Activated T-cell treated with anti-CD3 and anti-CD28 coated beads for 4 hours (primary cell): Measurements from ENCODE around the gene FMNL2.
"Not testable (repeated sequence)": the region's sequence is repeated elsewhere in the genome, so short reads cannot be mapped to it uniquely, and the experiment has no call there.

Source experiments
- DNase-seq: peaks from one replicate; pipeline ENCODE4 v3.0.0-alpha.2; 2020

The FMNL2 gene

DNA sequence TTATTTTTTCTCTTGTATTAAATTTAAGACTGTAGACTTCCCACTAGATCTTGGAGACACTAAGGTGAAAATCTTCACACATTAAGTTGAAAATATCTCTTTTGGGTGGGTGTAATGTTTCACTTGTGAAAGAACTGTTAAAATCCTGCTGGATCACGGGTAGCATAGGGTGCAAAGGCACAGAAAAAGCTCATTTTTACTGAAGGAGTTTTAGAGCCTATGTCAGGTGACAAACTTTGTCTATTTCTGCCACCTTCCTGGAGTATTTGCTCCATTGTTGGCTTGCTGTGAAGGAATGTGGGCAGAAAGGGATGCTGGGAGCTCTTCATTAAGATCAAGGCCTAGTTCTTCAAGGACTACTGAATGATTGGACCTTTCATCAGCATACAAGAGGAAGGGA lies 119.4 kb downstream of the FMNL2 start:
- no peak for DNase-seq

DNA sequence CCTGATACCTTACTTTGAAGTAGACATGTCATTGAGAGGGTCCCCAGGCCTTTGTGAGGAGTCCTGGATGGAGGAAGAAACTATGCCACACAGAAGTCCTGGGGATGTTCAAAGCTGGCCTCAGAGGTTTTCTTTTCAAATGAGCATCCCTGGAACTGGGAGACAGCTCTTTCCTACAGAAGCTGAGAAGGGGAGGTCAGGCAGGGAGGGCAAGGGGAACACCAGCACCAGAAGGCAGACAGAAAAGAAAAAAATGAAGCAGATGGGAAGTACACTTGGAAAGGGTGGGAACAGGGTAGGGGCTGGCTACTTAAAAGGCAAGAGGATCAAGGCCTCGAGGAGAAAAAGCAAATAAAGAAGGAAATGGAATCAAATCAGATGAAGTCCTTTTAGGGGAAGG lies 120.0 kb downstream of the FMNL2 start:
- DNase-seq, result no peak

DNA sequence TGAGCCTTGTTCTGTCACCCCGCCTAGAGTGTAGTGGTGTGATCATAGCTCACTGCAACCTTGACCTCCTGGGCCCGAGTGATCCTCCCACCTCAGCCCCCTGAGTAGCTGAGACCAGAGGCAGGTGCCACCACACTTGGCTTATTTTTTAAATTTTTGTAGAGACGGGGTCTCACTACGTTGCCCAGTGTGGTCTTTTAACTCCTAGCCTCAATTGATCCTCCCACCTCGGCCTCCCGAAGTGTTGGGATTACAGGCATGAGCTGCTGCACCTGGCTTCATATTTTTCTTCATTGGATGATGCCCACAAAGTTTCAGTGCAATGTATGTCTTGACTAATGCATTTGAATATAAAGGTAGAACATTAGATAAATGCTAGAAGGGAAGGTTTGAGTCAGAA lies 120.8 kb downstream of the FMNL2 start:
- no peak for DNase-seq

DNA sequence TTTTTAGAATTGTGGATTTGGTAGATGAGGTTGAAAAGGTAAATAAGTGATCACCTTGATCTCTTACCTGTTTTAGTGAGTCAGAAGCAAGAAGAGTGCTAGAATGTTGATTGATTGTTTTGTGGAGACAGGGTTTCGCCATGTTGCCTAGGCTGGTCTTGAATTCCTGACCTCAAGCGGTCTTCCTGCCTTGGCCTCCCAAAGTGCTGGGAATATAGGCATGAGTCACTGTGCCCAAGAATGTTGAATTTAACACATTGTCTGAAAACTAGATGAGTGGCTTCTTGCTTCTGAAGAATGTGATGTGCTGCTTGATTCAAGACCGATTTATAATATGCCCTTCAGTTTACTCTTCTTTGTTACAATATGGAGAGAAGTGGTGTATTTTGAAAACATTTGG lies 121.3 kb downstream of the FMNL2 start:
- DNase-seq, result no peak

DNA sequence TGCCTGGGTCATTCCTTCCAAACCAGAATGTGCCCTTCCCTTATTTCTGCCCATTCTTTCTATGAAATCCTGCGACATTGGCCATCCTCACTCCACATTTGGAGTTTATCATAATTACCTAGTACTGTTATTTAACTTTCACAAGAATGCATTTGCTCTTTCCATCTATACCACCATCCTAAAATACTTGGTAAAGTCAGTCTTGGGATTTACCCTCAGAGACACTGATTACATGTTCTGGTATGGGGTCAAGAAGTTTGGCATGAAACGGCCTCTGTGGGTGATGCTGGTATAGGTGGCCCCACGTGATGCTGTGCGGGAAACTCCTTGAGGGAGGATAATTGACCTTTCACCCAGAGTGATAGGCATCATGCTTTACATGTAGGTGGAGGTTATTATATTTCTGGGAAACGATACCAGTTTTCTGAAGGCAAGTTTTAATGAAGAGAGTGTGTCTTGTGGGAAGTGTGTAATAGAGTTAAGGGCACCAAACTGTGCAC lies 123.5 kb downstream of the FMNL2 start:
- DNase-seq, result no peak

DNA sequence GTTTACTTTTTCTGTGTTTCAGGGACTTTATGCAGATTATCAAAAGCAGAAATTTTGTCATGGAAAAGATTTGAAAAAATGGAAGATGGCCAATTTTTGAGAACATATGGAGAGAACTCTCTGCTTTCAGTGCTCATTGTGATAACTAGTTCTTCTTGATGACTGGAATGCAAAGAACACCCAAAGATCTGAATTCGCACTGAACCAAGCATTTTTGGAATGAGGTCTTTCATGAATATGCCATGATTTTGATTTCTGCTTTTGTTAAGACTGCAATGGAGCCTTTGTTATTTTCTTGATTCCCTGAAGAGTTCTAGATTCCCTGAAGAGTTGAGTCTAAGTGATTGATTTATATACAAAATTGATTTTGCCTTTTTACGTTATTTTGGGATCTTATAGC lies 124.1 kb downstream of the FMNL2 start:
- DNase-seq, result no peak

DNA sequence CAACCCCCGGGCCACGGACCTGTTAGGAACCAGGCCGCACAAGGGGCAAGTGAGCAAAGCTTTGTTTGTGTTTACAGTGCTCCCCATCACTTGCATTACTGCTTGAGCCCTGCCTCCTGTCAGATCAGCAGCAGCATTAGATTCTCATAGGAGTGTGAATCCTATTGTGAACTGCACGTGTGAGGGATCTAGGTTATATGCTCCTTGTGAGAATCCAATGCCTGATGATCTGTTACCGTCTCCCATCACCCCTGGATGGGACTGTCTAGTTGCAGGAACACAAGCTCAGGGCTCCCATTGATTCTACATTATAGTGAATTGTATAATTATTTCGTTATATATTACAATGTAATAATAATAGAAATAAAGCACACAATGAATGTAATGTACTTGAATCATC lies 125.6 kb downstream of the FMNL2 start:
- DNase-seq, result no peak

DNA sequence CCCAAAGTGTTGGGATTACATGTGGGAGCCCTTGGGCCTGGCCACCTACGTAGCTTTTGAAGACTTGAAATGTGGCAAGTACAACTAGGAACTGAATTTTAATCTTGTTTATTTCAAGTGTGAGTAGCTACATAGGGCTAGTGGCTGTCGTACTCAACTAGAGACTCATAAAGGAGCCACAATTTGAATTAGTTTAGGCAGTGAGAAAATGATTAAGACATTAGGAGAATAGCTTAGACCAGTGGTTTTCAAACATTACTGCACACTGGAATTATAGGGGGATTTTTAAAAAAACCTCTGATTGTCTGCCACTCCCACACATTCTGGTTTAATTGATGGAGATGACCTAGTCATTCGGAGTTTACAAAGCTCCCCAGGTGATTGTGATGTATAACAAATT lies 127.1 kb downstream of the FMNL2 start:
- DNase-seq, result no peak

DNA sequence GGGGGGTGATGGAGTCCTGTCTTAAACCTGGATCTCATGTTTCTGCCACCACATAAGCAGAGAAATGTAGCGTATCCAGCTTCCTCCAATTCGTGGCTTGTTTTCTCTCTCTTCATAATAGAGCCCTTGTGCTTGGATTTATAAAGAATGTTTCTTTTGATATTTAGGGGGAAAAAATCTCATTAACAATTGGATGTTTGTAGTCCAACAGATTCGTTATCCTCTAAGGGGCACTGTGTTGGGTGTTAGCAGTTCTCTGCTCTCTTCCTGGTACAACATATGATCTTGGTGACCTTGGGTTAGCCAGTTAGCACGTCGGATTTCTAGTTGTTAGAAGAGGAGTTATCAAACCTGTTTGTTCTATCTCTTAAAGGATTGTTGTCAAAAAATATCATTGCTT lies 127.8 kb downstream of the FMNL2 start:
- DNase-seq, result no peak

DNA sequence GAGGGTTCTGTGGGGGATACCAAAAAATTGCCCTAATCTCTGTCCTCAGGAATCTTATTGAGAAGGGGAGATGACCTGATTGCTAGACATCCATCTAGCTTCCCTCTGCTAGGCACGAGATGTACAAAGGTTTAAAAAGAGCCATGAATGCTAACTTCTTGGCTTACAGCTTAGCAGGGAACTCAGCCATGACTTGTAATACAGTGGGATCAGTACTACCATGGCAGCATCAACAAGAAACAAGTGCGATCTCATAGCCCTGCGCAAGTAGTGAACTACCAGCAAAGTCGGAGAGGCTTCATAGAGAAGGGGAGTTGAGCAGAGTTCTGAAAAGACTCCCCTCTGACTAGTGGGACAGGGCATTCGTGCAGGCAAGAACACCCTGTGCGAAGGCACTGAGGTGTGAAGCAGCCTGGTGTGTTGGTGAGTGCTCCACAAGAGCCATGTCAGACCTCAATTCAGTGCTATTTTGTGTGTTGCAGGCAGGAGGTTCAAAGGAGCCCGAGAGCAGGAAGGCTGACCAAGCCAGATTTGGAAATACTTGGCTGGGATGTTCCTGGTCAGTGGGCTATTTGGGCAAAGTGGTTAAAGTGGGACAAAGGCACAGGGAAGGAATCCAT lies 130.0 kb downstream of the FMNL2 start:
- DNase-seq, result no peak

DNA sequence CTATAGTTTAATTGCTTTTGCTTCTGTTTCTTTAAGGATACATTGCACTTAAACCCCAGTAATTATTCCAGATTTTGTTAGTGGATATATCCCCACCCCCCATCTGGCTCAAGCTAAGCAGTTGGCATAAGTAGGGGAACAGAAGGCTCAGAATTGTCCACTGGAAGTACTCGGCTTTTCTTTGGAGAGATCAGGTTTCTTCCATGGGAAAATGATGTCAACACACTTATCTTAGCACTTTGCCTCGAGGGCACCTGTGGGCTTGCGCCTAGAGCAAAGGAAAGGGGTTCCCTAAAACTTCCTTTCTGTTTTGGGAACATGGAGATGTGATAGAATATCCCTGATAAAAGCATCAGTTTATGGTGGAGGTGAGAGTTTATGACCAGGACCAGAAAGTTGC lies 130.6 kb downstream of the FMNL2 start:
- DNase-seq, result no peak

DNA sequence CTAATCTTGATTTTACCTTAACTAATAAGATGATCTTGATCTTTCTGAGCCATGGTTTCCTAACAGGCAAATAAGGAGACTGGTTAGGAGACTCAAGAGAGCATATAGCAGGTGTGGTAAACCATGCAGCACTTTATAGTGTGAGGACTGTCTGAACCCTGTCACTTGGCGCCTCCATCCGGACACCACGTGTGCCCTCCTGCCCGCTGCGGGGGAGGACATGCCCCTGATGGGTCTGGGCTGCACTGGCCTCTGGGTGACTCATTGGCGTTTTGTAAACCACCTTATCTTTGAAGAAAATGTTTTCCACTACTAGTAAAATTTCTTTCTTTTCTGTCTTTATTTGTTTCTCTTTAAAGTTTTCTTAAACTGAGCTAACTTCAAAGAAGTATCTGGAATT lies 131.1 kb downstream of the FMNL2 start:
- no peak for DNase-seq

DNA sequence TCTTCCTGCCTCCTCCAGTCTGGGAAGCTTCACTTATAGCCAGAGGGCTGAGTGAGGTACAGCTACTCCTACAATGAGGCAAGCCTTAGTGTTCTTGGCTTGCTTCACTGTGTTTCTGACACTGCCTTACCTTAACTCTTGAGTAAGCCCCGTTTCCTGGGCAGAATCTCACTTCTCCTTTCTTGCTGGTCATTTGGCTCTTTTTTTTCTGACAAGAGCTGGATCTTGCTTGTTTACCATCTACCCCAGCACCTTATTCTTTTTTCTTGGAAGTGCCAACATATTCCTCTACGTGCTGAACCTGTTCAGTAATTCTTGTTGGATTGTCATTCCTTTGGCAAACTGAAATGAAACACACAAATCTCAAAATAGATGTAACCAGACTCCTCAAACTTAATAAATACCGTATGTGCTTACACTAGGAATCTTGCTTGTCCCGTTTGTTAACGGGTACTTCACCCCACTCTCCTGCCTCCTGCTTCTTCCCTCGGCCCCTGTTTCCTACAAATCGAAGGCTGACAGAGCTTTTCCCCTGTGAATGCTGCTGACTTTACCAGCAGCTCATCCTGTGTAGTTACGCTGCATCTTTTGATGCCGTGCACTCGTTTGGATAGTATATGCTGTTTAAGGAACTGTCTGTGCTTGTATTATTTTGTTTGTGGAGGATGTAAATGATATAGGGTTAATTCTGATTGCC lies 132.2 kb downstream of the FMNL2 start:
- DNase-seq, result no peak

DNA sequence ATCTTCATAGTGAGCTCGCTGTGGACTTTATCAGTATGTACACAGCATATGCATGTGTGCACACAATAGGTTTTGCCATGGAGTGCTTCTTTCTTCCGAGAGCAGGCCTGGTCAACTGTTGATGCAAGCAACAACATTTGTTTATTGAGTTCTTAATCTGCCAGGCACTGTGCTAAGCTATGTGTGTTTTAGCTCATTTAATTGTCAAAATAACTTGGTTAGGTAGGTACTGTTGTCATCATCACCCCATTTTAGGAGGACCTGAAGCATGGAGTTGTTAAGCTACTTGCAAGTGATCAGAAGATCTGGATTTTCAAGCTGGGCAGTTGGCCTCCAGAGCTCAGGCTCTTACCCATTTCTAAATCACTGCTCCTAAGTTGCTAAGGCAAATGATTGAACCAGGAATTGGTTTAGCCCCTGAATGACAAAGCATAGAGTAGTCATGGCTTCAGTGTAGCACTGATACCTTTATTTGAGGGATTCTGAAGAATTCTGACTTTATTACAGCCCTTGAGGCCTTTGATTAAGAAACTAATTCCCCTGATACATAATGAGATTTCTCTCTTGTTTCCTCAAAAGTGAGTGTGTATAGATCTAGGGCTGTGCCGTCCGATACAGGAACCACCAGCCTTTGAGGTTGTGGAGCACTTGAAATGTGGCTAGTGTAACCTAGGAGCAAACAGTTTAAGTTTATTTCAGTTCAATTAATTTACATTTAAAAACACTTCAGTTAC lies 132.9 kb downstream of the FMNL2 start:
- no peak for DNase-seq

DNA sequence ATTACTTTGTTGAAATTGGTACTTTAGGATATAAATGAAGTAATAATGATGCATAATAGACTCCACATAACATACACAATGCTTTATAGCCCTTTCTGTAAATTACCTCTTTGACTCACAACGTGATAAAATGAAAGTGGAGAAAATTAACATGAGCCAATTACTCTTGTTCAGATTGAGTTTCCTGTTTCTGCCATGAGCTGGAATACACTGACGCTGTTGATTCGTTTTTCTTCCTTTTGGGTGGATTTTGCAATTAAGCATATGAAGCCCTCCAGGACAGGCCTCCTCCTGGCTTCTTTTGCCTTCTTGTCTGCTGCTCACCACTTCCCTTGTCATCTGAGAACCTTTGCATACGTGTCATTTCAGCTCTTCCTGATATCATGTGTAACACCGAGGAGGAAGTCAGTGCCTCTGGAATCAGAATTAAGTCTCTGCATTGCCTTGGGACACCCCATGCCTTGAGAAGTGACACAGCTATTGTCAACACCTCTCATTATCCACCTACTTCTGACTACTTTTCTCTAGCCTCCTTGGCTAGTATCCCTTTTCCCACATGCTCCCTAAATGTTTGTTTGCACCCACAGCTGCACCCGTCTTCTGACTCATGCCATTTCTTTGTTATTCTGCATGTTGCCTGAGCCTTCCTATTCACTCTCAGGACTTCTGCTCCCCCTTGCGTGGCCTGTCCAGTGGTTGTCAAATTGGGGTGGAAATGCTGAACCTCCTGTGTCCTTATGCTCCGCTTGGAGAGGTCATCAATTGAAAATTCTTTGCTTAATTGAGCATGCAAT lies 134.1 kb downstream of the FMNL2 start:
- DNase-seq, result no peak

DNA sequence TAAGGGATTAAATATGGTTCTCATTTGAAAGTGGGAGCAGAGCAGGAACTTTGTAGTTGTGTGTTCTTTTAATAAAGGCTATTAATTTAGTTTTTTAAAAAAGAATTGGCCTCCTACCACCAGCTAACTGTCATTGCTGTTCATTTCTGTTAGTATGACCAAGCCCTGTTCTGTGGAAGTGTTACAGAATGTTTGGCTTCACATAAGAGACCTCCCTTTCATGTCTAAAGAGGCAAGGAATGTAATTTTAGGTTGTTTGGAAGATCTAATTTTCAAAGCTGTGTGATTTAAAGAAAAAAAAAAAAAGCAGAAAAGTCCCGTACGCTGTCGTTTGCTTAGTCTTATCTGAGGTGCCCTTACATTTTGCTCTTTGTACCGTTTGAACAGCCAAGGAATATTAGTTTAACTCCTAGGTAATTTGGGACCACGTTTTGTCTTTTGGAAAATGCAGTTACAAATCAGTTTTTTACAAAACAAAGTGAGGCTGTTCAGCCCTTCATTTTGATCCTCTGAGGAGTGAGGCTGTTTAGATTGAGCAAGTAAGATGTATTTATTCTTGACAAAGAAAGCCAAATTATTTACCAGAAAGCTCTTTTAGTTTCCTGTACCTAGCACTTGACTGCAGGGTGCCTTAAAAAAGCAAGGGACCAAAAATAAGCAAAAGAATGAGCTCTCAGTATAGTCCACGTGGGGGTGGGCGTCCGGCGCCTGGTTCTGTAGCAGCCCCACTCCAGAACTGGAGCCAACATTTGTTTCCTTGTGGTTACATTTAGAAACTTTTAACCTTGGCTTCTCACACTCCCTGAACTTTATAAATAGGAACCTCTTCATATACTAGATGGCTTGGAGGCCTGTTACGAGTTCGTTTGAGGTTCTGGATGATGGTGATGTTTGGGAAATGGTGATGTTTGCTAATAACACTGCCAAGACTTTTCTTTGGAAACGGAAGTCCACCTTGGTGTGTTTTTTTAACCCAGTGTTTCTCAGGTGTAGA lies 136.2 kb downstream of the FMNL2 start:
- no peak for DNase-seq

DNA sequence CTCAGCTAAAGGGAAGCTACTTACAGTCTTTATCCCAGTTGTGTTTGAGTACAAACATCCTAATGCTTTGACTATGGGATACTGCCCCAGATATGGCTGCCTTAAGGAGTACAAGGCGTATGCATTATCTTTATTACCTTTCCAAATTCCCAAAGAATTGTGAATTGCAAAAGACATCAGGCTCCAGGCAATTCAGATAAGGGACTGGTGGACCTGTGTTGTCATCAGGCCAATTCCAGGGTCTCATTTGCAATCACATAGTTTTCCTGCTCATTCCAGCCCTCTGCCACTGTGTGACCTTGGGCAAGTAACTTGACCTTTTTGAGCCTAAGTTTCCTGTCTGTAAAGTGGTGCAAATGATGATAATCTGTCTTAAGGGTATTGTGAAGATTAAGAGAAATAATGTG lies 137.5 kb downstream of the FMNL2 start:
- DNase-seq, result no peak

DNA sequence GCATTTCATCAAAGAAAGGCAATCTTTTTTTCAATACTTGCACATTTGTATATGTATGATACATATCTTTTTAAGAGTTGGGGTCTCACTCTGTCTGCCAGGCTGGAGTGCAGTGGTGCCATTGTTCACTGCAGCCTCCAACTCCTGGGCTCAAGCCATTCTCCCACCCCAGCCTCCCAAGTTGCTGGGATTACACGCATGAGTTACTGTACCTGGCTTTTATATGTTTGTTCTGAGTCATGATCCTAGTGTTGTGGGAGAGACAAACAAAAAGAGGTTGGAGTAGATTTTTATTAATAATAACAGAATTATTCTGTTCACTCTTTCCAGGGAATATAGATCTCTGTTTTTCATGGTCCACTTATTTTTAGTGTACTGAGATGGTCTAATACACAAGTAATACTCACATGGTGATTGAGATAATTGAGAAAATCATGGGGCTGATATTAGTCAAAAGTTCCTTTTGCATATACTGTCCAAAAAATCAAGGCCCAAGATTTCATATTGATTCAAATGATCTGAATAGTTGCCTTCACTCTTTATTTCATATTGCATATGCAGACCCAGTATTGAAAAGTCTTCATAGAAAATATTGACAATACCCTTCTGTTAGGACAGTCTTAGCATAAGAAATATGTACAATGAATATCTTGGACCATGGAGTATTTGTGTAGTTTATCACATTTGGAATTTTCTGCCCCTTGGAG lies 138.3 kb downstream of the FMNL2 start:
- DNase-seq, result no peak

DNA sequence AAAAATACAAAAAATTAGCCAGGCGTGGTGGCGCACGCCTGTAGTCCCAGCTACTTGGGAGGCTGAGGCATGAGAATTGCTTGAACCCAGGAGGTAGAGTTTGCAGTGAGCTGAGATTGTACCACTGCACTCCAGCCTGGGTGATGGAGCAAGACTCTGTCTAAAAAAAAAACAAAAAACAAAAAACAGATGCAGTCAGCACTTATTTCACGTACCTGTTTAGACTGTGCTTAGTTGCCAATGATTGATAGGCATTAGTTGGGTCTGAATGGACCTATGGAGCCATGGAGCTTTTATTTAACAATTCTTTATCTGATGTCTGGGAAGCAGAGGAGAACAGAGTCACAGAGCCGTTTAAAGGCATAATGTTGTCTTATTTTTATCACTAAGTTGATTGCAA lies 139.5 kb downstream of the FMNL2 start:
- DNase-seq, result not testable (repeated sequence)

DNA sequence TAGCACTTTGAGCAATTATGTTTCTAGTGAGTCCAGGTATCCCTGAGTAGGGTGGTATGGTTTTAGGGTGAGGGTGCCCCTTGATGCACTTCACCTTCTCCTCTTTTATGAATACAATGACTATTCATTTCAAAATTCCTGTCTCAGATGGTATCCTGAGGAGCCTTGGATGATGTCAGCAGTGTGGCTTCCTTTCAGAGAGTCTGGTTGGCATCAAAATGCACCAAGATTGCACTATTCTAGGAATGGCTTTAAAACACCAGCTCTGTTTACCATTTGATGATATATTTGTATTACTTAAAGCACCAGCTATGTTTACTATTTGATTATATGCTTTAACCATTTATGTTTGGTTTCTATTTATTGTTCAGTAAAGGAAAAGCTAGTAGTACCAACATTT lies 141.0 kb downstream of the FMNL2 start:
- no peak for DNase-seq

DNA sequence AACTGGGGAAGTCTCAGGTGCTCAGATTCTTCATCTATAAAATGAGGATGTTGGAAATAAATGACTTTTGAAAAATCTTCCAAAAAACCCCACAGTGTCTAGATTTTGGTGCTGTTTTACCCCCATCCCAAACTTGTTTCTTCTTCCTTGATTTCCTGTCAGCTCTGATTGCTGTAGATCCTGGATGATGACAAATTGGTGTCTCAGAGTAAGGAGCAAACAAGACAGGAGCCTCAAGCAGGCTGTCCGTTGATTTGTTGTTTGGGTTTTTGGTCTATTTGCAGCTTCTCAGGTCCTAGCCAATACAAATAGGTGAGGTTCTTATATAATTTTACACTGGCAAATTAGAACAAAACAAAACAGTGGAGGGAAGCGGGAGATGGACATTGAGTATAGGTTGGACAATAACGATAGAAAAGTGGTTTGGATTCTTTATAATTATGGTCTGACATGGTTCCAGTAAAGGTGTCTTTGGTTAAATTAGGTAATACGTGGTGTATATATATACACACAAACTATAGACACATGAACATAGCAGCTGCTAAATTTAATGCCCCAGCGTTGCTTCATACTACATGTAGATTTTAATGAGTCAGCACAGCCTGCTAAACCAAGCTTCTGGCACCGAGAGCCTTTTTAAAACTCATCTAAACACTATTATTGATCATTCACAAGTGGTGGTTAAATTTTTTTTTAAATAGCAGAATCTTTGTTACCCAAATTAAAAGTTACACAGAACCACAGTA lies 142.5 kb downstream of the FMNL2 start:
- DNase-seq, result no peak
